ACC112 (cell line): ENCODE results near the gene SYCN.

Source experiments
- H2AFZ ChIP-seq: fragments of 200-600 bp; sonication (generic); one replicate; pipeline ENCODE4 v1.6.0; 2017; ENCODE audit warnings: antibody characterized with exemption, low read length; ENCODE audit not compliant: unreplicated experiment
- H3K27ac ChIP-seq: fragments of 200-600 bp; sonication (generic); 2 replicates; pipeline ENCODE4 v1.5.1; 2014; ENCODE audit warnings: low read depth, mild to moderate bottlenecking, antibody characterized with exemption, low read length, moderate library complexity
- H3K27me3 ChIP-seq: fragments of 200-600 bp; sonication (generic); 2 replicates; pipeline ENCODE4 v1.6.1; 2014; ENCODE audit warnings: mild to moderate bottlenecking, antibody characterized with exemption, low read length, moderate library complexity, mixed read lengths; ENCODE audit not compliant: insufficient read depth
- H3K36me3 ChIP-seq: fragments of 200-600 bp; sonication (generic); 2 replicates; pipeline ENCODE4 v1.6.1; 2016; ENCODE audit warnings: mild to moderate bottlenecking, antibody characterized with exemption, low read length, moderate library complexity, mixed read lengths; ENCODE audit not compliant: insufficient read depth
- H3K4me1 ChIP-seq: fragments of 200-600 bp; sonication (generic); one replicate; pipeline ENCODE4 v1.6.1; 2016; ENCODE audit warnings: low read length, mixed read lengths; ENCODE audit not compliant: insufficient read depth, unreplicated experiment, control insufficient read depth
- H3K4me3 ChIP-seq: fragments of 200-600 bp; sonication (generic); 2 replicates; pipeline ENCODE4 v1.5.1; 2014; ENCODE audit warnings: mild to moderate bottlenecking, low read depth, low read length
- H3K79me2 ChIP-seq: fragments of 200-600 bp; sonication (generic); one replicate; pipeline ENCODE4 v1.6.0; 2016; ENCODE audit warnings: low read length; ENCODE audit not compliant: control insufficient read depth, unreplicated experiment, insufficient read depth

Gene SYCN

DNA sequence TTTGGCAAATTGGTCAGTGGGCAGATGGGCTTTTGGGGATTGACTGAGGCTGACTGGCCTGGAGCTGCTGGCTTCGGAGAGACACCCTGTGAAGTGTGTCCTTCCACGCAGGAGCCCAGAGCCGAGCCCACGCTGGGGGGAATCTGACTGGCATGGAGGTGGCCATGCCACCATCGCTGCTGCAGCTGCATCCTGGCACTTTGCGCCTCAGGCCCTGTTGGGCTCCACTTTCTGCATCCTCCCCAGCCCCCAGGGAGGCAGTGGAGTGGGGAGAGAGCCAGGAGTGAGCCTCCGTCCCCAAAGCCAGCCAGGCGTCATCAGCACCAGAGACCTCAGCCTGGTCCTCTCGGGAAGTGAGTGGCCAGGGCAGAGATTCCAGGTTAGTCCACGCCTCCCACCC lies 24.3 kb downstream of the SYCN start:
- Histone ChIP-seq H3K27me3 (no peaks in the 10 kb centered on the region), H3K27ac (no peak overlapping the region), H3K4me3 (no peak overlapping the region), H3K79me2 (no peaks in the 10 kb centered on the region), H2AFZ (no peak overlapping the region), H3K4me1 (no peaks in the 10 kb centered on the region), H3K36me3 (no peaks in the 10 kb centered on the region)

DNA sequence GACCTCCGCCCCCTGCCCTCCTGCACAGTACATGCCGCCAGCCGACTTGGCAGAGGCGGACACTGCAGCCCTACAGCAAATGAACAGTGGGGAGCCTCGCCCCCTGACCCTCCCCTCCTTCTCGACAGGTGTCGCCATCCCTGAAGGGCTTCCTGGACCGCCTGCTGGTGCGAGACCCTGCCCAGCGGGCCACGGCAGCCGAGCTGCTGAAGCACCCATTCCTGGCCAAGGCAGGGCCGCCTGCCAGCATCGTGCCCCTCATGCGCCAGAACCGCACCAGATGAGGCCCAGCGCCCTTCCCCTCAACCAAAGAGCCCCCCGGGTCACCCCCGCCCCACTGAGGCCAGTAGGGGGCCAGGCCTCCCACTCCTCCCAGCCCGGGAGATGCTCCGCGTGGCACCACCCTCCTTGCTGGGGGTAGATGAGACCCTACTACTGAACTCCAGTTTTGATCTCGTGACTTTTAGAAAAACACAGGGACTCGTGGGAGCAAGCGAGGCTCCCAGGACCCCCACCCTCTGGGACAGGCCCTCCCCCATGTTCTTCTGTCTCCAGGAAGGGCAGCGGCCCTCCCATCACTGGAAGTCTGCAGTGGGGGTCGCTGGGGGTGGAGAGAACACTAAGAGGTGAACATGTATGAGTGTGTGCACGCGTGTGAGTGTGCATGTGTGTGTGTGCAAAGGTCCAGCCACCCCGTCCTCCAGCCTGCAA lies 25.6 kb downstream of the SYCN start:
- no peaks in the 10 kb centered on the region for H3K79me2 ChIP-seq
- no peaks in the 10 kb centered on the region for H3K27me3 ChIP-seq
- no peaks in the 10 kb centered on the region for H3K4me1 ChIP-seq
- no peak overlapping the region for H2AFZ ChIP-seq
- no peak overlapping the region for H3K27ac ChIP-seq
- H3K4me3 ChIP-seq: no peak overlapping the region
- no peaks in the 10 kb centered on the region for H3K36me3 ChIP-seq

DNA sequence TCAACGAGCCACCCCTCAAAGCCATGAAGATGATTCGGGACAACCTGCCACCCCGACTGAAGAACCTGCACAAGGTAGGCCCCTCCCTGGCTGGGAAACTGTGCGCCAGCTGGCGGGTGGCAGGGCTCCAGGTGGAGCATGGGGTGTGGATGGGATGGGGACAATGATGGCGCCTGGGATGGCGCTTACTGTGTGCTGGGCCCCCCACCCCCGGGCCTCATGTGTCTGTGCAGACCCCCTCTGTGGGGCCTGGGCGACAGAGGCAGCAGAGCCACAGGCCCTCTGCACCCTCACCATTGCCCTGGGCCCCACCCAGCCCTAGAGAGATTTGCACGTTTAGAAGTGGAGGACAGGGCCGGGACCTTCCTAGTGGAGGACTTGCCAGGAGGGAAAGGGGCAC lies 26.3 kb downstream of the SYCN start:
- H3K4me1 ChIP-seq: no peaks in the 10 kb centered on the region
- H3K4me3 ChIP-seq: no peak overlapping the region
- H3K27ac ChIP-seq: no peak overlapping the region
- no peak overlapping the region for H2AFZ ChIP-seq
- H3K27me3 ChIP-seq: no peaks in the 10 kb centered on the region
- no peaks in the 10 kb centered on the region for H3K79me2 ChIP-seq
- H3K36me3 ChIP-seq: no peaks in the 10 kb centered on the region

DNA sequence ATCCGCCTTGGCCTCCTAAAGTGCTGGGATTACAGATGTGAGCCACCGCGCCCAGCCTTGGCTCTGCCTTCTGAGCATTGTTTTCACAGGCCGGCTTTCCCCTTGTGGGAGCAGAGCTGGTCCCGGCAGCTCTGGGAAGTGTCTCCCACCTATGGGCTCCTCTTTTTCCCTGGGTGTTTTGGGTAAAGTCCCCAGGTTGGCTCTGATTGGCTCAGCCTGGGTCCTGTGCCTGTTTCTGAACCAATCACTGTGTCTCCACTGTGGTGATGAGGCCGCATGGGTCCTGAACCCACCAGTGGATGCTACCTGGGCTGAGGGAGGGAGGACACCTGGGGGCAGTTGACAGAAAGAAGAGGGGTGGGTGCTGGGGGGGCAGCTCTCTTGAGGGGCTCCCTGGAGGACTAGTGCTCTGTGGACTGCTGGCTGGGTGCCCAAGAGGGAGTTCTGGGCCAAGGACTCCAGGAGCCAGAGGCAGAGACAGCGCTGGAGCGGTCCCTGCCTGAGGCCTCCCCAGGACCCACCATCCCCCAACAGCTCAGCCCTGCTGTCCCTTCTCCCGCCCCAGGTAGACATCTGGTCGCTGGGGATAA lies 26.9 kb downstream of the SYCN start:
- Histone ChIP-seq H3K79me2 (no peaks in the 10 kb centered on the region), H3K4me3 (no peak overlapping the region), H2AFZ (no peak overlapping the region), H3K27ac (no peak overlapping the region), H3K27me3 (no peaks in the 10 kb centered on the region), H3K36me3 (no peaks in the 10 kb centered on the region), H3K4me1 (no peaks in the 10 kb centered on the region)

DNA sequence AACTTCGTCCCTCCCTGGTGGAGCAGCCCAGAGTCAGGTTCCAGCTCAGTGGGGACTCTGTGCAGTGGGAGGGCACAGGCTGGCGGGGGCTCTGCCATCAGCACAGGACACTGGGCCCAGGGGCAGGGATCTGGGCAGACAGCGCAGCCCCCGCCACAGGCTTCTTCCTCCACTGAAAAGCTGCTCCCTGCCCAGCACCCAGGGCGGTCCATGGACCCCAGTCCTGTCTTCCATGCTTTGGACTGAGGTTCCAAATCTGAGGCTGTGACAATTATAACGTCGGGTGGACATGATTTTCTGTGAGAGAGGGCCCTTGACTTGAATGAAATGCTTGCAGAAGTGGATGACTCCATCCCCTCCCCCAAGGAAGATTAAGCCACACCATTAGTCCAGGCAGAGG lies 28.5 kb downstream of the SYCN start:
- Histone ChIP-seq H3K27ac (no peak overlapping the region), H3K4me1 (no peaks in the 10 kb centered on the region), H3K36me3 (no peaks in the 10 kb centered on the region)

DNA sequence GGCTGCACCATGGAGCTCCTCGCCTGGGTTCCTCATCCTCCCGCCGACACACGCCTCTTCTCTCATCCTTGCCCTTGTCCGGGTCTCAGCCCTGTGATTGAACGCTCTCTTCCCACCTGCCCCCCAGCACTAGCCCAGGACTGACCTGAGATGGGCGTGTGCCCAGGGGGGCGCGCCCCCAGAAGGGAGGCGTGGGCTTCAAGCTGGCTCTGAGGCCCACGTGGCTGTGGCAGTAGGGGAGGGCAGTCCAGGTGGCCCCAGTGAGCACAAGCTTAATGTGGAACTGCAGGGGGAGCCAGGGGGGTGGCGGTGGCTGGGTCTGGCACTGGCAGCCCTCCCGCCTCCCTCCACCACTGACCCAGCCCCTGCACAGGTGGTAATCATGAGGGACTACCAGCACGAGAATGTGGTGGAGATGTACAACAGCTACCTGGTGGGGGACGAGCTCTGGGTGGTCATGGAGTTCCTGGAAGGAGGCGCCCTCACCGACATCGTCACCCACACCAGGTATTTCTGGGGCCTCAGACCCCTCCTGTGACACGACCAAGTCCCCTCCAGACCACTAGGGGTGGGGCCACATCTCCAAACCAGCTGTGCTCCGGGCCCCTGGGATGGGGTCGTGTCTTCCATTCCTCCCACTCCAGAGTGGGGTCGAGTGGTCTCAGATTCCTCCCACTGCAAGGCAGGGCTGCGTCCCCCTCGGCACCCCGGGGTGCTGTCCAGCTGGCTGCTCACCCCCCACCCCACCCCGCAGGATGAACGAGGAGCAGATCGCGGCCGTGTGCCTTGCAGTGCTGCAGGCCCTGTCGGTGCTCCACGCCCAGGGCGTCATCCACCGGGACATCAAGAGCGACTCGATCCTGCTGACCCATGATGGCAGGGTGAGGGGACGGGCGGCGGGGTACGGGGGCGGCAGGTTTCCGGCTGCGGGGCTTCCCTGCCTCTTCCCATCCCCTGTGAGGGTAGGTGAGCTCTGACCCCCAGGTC lies 29.2 kb downstream of the SYCN start:
- no peak overlapping the region for H2AFZ ChIP-seq
- no peak overlapping the region for H3K27ac ChIP-seq
- H3K36me3 ChIP-seq: no peaks in the 10 kb centered on the region
- no peaks in the 10 kb centered on the region for H3K79me2 ChIP-seq
- H3K27me3 ChIP-seq: no peaks in the 10 kb centered on the region
- H3K4me1 ChIP-seq: no peaks in the 10 kb centered on the region
- H3K4me3 ChIP-seq: no peak overlapping the region

More for the DNA sequence above, 28.5 kb downstream of the SYCN start:
- H3K27me3 ChIP-seq: no peaks in the 10 kb centered on the region
- H3K4me3 ChIP-seq: no peak overlapping the region
- no peak overlapping the region for H2AFZ ChIP-seq
- no peaks in the 10 kb centered on the region for H3K79me2 ChIP-seq

DNA sequence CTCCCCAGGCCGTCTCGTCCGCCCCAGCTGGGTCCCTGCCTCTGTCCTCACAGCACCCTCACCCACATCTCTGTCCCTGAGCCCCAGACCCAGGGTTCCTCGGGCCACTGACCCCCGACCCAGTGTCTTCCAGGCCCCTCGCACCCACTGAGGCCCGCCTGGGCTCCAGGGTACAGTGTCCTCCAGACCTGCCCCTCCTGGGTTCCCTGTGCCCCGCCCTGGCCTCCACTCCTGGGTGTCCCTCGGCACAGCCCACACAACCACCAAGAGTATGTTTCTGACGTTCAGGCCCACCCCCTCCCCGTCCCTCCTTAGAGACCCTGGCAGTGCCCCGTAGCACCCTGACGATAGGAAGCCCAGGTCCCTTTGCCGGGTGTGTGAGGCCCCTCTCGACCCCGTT lies 29.9 kb downstream of the SYCN start:
- Histone ChIP-seq H3K4me1 (no peaks in the 10 kb centered on the region), H3K79me2 (no peaks in the 10 kb centered on the region), H3K27ac (no peak overlapping the region), H3K36me3 (no peaks in the 10 kb centered on the region), H3K27me3 (no peaks in the 10 kb centered on the region), H2AFZ (no peak overlapping the region), H3K4me3 (no peak overlapping the region)

DNA sequence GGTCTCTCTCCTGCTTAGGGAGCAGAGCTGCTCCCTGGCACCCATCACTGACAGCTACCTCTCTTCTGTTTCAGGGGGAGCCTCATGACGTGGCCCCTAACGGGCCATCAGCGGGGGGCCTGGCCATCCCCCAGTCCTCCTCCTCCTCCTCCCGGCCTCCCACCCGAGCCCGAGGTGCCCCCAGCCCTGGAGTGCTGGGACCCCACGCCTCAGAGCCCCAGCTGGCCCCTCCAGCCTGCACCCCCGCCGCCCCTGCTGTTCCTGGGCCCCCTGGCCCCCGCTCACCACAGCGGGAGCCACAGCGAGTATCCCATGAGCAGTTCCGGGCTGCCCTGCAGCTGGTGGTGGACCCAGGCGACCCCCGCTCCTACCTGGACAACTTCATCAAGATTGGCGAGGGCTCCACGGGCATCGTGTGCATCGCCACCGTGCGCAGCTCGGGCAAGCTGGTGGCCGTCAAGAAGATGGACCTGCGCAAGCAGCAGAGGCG lies 30.5 kb downstream of the SYCN start:
- no peaks in the 10 kb centered on the region for H3K4me1 ChIP-seq
- H3K36me3 ChIP-seq: no peaks in the 10 kb centered on the region
- no peak overlapping the region for H2AFZ ChIP-seq
- no peaks in the 10 kb centered on the region for H3K79me2 ChIP-seq
- no peak overlapping the region for H3K4me3 ChIP-seq
- H3K27ac ChIP-seq: no peak overlapping the region
- no peaks in the 10 kb centered on the region for H3K27me3 ChIP-seq

DNA sequence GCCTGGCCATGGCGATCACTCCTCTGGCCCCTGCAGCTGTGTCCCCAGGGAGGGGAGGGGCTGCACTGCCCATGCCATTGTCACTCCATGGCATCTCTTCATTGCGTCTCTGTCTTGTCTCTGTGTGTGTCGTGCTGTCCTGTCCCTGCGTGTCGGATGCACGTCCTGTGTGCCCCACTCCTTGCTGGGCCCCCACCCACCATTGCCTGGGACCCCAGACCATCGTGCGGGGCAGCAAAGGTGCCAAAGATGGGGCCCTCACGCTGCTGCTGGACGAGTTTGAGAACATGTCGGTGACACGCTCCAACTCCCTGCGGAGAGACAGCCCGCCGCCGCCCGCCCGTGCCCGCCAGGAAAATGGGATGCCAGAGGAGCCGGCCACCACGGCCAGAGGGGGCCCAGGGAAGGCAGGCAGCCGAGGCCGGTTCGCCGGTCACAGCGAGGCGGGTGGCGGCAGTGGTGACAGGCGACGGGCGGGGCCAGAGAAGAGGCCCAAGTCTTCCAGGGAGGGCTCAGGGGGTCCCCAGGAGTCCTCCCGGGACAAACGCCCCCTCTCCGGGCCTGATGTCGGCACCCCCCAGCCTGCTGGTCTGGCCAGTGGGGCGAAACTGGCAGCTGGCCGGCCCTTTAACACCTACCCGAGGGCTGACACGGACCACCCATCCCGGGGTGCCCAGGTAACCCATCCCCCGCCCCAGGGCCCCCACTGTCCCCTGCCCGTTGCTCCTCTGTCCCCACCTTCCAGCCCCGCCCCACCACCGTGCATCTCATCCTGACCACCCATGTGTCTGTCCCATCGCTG lies 31.2 kb downstream of the SYCN start:
- H3K36me3 ChIP-seq: no peaks in the 10 kb centered on the region

More for the DNA sequence above, 31.2 kb downstream of the SYCN start:
- H3K79me2 ChIP-seq: no peaks in the 10 kb centered on the region
- H3K4me1 ChIP-seq: no peaks in the 10 kb centered on the region
- no peak overlapping the region for H3K4me3 ChIP-seq
- no peak overlapping the region for H3K27ac ChIP-seq
- H2AFZ ChIP-seq: no peak overlapping the region
- H3K27me3 ChIP-seq: no peaks in the 10 kb centered on the region
